K562 (cell line): ENCODE data around the gene MACROD2. TPM values are rescaled to one million over a fixed set of nuclear protein-coding genes. Genes with fewer than 3 reads are reported as not detected.

Experiments
- ATAC-seq: fragments of 200-7000 bp; cut with Tn5 transposase; 3 replicates; pipeline ENCODE4 v1.9.1; 2020; ENCODE audit warnings: moderate library complexity
- BruUV-seq: library from RNA; stranded (reverse); fragments of 400-500 nt; replicated peaks from 2 replicates; lab custom pipeline; 2021; lab: Mats Ljungman, UMichigan
- CTCF ChIA-PET: fragments of 300-600 bp; formaldehyde crosslinking; extraction: SDS; loops from one replicate; lab custom pipeline; 2021; ENCODE audit warnings: low intra/inter-chr PET ratio; lab: Yijun Ruan, JAX
- POLR2A ChIA-PET: fragments of 300-600, 350-650 bp; sonication (Branson Sonifier 250); formaldehyde crosslinking; extraction: SDS; loops from one replicate; lab custom pipeline; 2021; ENCODE audit warnings: antibody characterized with exemption, inconsistent platforms; lab: Yijun Ruan, JAX
- DNase-seq, 4 experiments: peaks; one replicate each; pipeline versions ENCODE4 v3.0.0 to v3.0.0-alpha.2; 2011 to 2018; ENCODE audit warnings: low spot score in 3 of 4, mixed read lengths in 3 of 4; ENCODE audit errors: extremely low read depth in 1 of 4
- FAIRE-seq: peaks from 2 replicates; lab custom pipeline; 2011; peaks lifted over from hg19 to GRCh38; lab: Jason Lieb, UNC
- H2AFZ ChIP-seq: 2 replicates; pipeline ENCODE4 v1.6.0; 2011; ENCODE audit warnings: low read depth, low read length, control low read depth, inconsistent platforms
- H3K27ac ChIP-seq: fragments of 200-600 bp; 3 replicates; pipeline ENCODE4 v1.8.0; 2011; ENCODE audit warnings: low read depth, mild to moderate bottlenecking, control low read depth, inconsistent platforms, low read length, moderate library complexity, mixed read lengths; ENCODE audit errors: extremely low read depth
- H3K27me3 ChIP-seq, 2 experiments: fragments of 300-600 bp in 1 of 2; 2 replicates in 1 of 2; 3 replicates in 1 of 2; pipeline versions ENCODE4 v1.6.0 to v1.8.0; 2011; ENCODE audit warnings: inconsistent platforms in 2 of 2, low read length in 2 of 2, mild to moderate bottlenecking in 1 of 2, mixed read lengths in 1 of 2, moderate library complexity in 1 of 2; ENCODE audit not compliant: control insufficient read depth in 2 of 2, insufficient read depth in 2 of 2
- H3K36me3 ChIP-seq: fragments of 300-600 bp; 3 replicates; pipeline ENCODE4 v1.8.0; 2011; ENCODE audit warnings: mild to moderate bottlenecking, low read length, inconsistent platforms; ENCODE audit not compliant: control insufficient read depth, insufficient read depth
- H3K4me1 ChIP-seq, 2 experiments: fragments of 200-600 bp in 1 of 2; replicated peaks in 1 of 2; 2 replicates in 1 of 2; 3 replicates in 1 of 2; pipeline versions ENCODE4 v1.5.1 to v1.8.0; 2011; ENCODE audit warnings: inconsistent platforms in 2 of 2, low read length in 2 of 2, mild to moderate bottlenecking in 1 of 2, mixed read lengths in 1 of 2, moderate library complexity in 1 of 2; ENCODE audit not compliant: control insufficient read depth in 2 of 2, insufficient read depth in 2 of 2
- H3K4me2 ChIP-seq: 2 replicates; pipeline ENCODE4 v1.6.1; 2011; ENCODE audit warnings: low read length, control low read depth, inconsistent platforms, mixed read lengths; ENCODE audit not compliant: insufficient read depth
- H3K4me3 ChIP-seq: fragments of 200-600 bp; sonication (generic), shearing (Covaris generic); 2 replicates; pipeline ENCODE4 v1.5.1; 2016; ENCODE audit warnings: control low read depth, inconsistent platforms
- H3K79me2 ChIP-seq: fragments of 200-600 bp; 3 replicates; pipeline ENCODE4 v1.8.0; 2011; ENCODE audit warnings: low read length, inconsistent platforms; ENCODE audit not compliant: control insufficient read depth, insufficient read depth
- H3K9ac ChIP-seq, 2 experiments: 2 replicates each; pipeline versions ENCODE4 v1.6.0 to v1.6.1; 2011; ENCODE audit warnings: low read depth in 2 of 2, low read length in 2 of 2, control low read depth in 1 of 2, inconsistent platforms in 1 of 2, mild to moderate bottlenecking in 1 of 2, mixed read lengths in 1 of 2; ENCODE audit not compliant: insufficient read depth in 1 of 2
- H3K9me1 ChIP-seq: one replicate; pipeline ENCODE4 v1.6.0; 2011; ENCODE audit warnings: inconsistent platforms, mild to moderate bottlenecking, low read length, moderate library complexity; ENCODE audit not compliant: control insufficient read depth, insufficient read depth
- H3K9me3 ChIP-seq: replicated peaks from 2 replicates; pipeline ENCODE4 v1.5.1; 2011; ENCODE audit warnings: low read depth, low read length, inconsistent platforms; ENCODE audit not compliant: control insufficient read depth, insufficient read depth
- H4K20me1 ChIP-seq: replicated peaks from 2 replicates; pipeline ENCODE4 v1.6.1; 2011; ENCODE audit warnings: low read length, inconsistent platforms, mixed read lengths; ENCODE audit not compliant: control insufficient read depth, insufficient read depth
- BRCA1 ChIP-seq, 2 experiments: fragments of 450-650 bp in 1 of 2; sonication (generic) in 1 of 2; formaldehyde crosslinking in 1 of 2; IDR thresholded peaks; 2 replicates each; pipeline versions ENCODE4 v1.5.0 to v1.6.1; 2017 to 2020; ENCODE audit warnings: mild to moderate bottlenecking in 1 of 2, missing genetic modification reagents in 1 of 2
- DIDO1 ChIP-seq: fragments of 450-650 bp; IDR thresholded peaks from 2 replicates; pipeline ENCODE4 v1.6.1; 2016; ENCODE audit warnings: low read depth, missing biosample characterization, missing genetic modification characterization
- ELK3 ChIP-seq: fragments of 450-650 bp; formaldehyde crosslinking; IDR thresholded peaks from 2 replicates; pipeline ENCODE4 v1.4.0; 2020; ENCODE audit warnings: mild to moderate bottlenecking
- ETS2 ChIP-seq: IDR thresholded peaks from 2 replicates; pipeline ENCODE4 v1.6.1; 2016; ENCODE audit warnings: borderline replicate concordance, missing genetic modification characterization, mild to moderate bottlenecking, moderate library complexity, missing compliant biosample characterization; ENCODE audit not compliant: poor library complexity, severe bottlenecking
- JUN ChIP-seq, 2 experiments: sonication (generic) in 1 of 2; formaldehyde crosslinking in 1 of 2; IDR thresholded peaks; 2 replicates each; pipeline versions ENCODE4 v1.6.1 to v1.8.0; 2012 to 2022; ENCODE audit warnings: borderline replicate concordance in 2 of 2, mild to moderate bottlenecking in 2 of 2, improper control_type of control experiment in 1 of 2, low read depth in 1 of 2, low read length in 1 of 2, missing genetic modification reagents in 1 of 2
- TCF3 ChIP-seq: sonication (generic); formaldehyde crosslinking; IDR thresholded peaks from 2 replicates; pipeline ENCODE4 v1.4.0; 2020; ENCODE audit warnings: mild to moderate bottlenecking, missing genetic modification reagents
- ZBTB33 ChIP-seq: sonication (generic); formaldehyde crosslinking; IDR thresholded peaks from 2 replicates; pipeline ENCODE4 v1.8.1; 2023; ENCODE audit warnings: mild to moderate bottlenecking, missing genetic modification reagents
- WGBS: fragments of 100-300 bp; shearing (Covaris generic); methylation state at CpG from one replicate; pipeline ENCODE4 v1.1.6; 2016; ENCODE audit warnings: low coverage, mixed read lengths; ENCODE audit not compliant: insufficient coverage; ENCODE audit errors: missing lambda C conversion rate; 5-methylcytosine and 5-hydroxymethylcytosine counted together
- in situ Hi-C: fragments of 300-500 bp; cut with MboI; formaldehyde crosslinking; loops from 4 replicates; pipeline ENCODE4 v1.15.0; 2018; ENCODE audit warnings: inconsistent platforms, mixed read lengths
- intact Hi-C: fragments of 100-400 bp; cut with micrococcal nuclease; formaldehyde crosslinking; loops from 2 replicates; pipeline ENCODE4 v1.14.2; 2022
- polyA plus RNA-seq, 8 experiments: library from polyadenylated mRNA; depleted of rRNA in 4 of 8; stranded (reverse) in 5 of 8; unstranded in 3 of 8; fragments of >200 nt; fragmentation: Nextera tagmentation in 2 of 8; fragmentation: Illumina TruSeq in 1 of 8; extraction: Ambion mirVana in 2 of 8; extraction: Trizol in 1 of 8; gene quantifications; 2 replicates each; pipeline versions ENCODE4 v1.2.1 to v1.2.3, GENCODE V29; 2011 to 2014; ENCODE audit warnings: inconsistent platforms in 1 of 8, missing spikeins in 1 of 8
- total RNA-seq, 7 experiments: library from RNA; depleted of rRNA in 6 of 7; stranded (reverse); fragments of >200 nt in 6 of 7; fragmentation: Illumina TruSeq in 2 of 7; extraction: Trizol in 2 of 7; gene quantifications; 2 replicates each; pipeline versions ENCODE4 v1.2.1 to v1.2.3, GENCODE V29; 2011 to 2021; ENCODE audit warnings: low replicate concordance in 1 of 7
- TF ChIP-seq, protein P1 (sequence below), 2 experiments: IDR thresholded peaks; 2 replicates each; pipeline ENCODE4 v1.6.1; 2012; ENCODE audit warnings: improper control_type of control experiment in 2 of 2, low read depth in 2 of 2, low read length in 2 of 2, borderline replicate concordance in 1 of 2

MACROD2 gene
- total and polyA plus RNA-seq, 9 of the 15 experiments (the other 6 are each of a cell fraction or from before 2014, with no cell fraction given): not detected

- DNase-seq: no peak
- H3K36me3 ChIP-seq: no peaks in the 10 kb centered on the region
- H3K9me1 ChIP-seq: no peaks in the 10 kb centered on the region
- ChIA-PET CTCF (no interaction called here), POLR2A (no interaction called here)
- no peaks in the 10 kb centered on the region for H3K79me2 ChIP-seq
- BruUV-seq: no TSS peak
- 0% methylated on average over 5 of the region's 5 CpGs for WGBS
- no peaks in the 10 kb centered on the region for H3K4me1 ChIP-seq
- ATAC-seq: no peak
- no peak for FAIRE-seq
- in situ Hi-C loops: no loop called here
- H3K9me3 ChIP-seq: no peaks in the 10 kb centered on the region
- no peak overlapping the region for H3K4me3 ChIP-seq
- no peaks in the 10 kb centered on the region for H4K20me1 ChIP-seq
- H3K27ac ChIP-seq: no peak overlapping the region
- no peak overlapping the region for H3K9ac ChIP-seq
- TF ChIP-seq ELK3: no peak
- TF ChIP-seq, all 486 proteins: peak for 0
- intact Hi-C loops: no loop called here
- H3K4me2 ChIP-seq: no peak overlapping the region
- H3K27me3 ChIP-seq: no peaks in the 10 kb centered on the region
- H2AFZ ChIP-seq: no peak overlapping the region
Observed at GRCh38 chr20:14879839-14880238, 884.5 kb downstream of the MACROD2 start.

GRCh38 chr20:14881518-14881917 lies 886.2 kb downstream of the MACROD2 start:
- FAIRE-seq: no peak
- CTCF ChIA-PET: no interaction called here
- H3K4me3 ChIP-seq: no peak overlapping the region
- no peaks in the 10 kb centered on the region for H4K20me1 ChIP-seq
- intact Hi-C loops (no loop called here), in situ Hi-C loops (no loop called here)
- no peak overlapping the region for H3K4me2 ChIP-seq
- H3K36me3 ChIP-seq: no peaks in the 10 kb centered on the region
- ATAC-seq: no peak
- no peak overlapping the region for H2AFZ ChIP-seq
- H3K4me1 ChIP-seq: no peaks in the 10 kb centered on the region
- no peaks in the 10 kb centered on the region for H3K27me3 ChIP-seq
- no peak for DNase-seq
- WGBS: 0% methylated on average over 2 of the region's 2 CpGs
- H3K9me3 ChIP-seq: no peaks in the 10 kb centered on the region
- H3K79me2 ChIP-seq: no peaks in the 10 kb centered on the region
- no peaks in the 10 kb centered on the region for H3K9me1 ChIP-seq
- no peak for TF ChIP-seq JUN (IDR thresholded peaks at IDR 0.05; ENCODE audit: borderline replicate concordance, low read depth, low read length)
- no peak for TF ChIP-seq JUN (CRISPR knock-in tag; IDR thresholded peaks at IDR 0.05; ENCODE audit: borderline replicate concordance)
- no peak for TF ChIP-seq DIDO1 (tag)
- TF ChIP-seq ETS2: no peak
- no peak for TF ChIP-seq BRCA1 (IDR thresholded peaks at IDR 0.05)
- no peak for TF ChIP-seq BRCA1 (CRISPR knock-in tag; IDR thresholded peaks at IDR 0.05)
- TF ChIP-seq, protein P1, sequence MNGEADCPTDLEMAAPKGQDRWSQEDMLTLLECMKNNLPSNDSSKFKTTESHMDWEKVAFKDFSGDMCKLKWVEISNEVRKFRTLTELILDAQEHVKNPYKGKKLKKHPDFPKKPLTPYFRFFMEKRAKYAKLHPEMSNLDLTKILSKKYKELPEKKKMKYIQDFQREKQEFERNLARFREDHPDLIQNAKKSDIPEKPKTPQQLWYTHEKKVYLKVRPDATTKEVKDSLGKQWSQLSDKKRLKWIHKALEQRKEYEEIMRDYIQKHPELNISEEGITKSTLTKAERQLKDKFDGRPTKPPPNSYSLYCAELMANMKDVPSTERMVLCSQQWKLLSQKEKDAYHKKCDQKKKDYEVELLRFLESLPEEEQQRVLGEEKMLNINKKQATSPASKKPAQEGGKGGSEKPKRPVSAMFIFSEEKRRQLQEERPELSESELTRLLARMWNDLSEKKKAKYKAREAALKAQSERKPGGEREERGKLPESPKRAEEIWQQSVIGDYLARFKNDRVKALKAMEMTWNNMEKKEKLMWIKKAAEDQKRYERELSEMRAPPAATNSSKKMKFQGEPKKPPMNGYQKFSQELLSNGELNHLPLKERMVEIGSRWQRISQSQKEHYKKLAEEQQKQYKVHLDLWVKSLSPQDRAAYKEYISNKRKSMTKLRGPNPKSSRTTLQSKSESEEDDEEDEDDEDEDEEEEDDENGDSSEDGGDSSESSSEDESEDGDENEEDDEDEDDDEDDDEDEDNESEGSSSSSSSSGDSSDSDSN (IDR thresholded peaks at IDR 0.05; ENCODE audit: borderline replicate concordance in 1 of 2, low read depth in 2 of 2, low read length in 2 of 2): no peak
- TF ChIP-seq ZBTB33 (CRISPR knock-in tag): no peak
- TF ChIP-seq TCF3 (CRISPR knock-in tag): no peak
- no TSS peak for BruUV-seq
- no peak overlapping the region for H3K27ac ChIP-seq
- POLR2A ChIA-PET: no interaction called here
- no peak overlapping the region for H3K9ac ChIP-seq
